ENCODE measurements around the gene MMP14. TPM values are rescaled to one million over a fixed set of nuclear protein-coding genes. Genes with fewer than 3 reads are reported as not detected.

MMP14 gene
- total and polyA plus RNA-seq, 2 of the 8 experiments (the other 6 are each of a cell fraction or from before 2014, with no cell fraction given): 58.2 to 86.8 TPM

DNA sequence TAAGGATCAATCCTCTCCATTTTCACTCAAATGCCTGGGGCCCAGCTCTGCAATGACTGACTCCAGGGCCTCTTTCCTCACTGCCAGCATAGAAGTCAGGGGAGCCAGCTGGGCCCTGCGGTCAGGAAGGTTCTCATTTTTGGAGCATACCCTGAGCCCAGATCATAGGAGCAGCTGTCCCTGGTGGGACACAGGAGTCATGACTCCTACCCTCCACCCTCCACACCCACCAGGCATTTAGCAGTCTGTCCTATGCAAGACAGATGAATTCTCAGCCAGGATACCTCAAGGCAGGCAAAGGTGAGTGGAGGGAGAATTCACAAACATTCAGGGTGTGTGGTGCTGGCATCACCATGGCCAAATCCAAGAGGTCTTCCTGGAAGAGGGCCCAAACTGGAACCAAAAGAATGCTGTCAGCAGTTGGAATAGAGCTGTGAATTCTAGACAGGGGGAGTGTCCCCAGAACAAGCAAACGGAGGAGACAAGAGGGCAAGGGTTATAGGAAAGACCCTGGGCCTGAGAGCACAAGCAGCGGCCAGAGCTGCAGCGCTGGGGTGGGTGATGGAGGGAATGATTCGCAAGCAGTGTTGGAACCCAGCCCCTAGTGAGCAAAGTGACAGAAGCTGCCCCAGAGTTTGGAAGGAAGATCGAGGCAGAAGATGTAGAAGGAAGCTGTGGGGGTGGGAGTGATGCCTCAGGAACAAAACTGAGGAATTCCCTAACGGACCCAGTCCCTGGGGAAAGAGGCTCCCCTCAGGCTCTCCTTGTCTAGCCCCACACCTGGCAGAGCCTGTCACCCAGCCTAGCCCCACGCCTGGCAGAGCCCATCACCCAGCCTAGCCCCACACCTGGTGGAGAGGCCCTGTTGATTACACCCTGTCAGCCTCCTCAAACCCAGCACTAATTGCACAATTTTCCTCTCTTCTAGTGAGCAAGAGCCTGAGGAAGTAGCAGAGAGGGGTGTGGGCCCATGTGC is 42.2 kb downstream of the MMP14 start (continued):
- no peak for TF ChIP-seq EP300 (IDR thresholded peaks at IDR 0.05; ENCODE audit: borderline replicate concordance in 1 of 2, low read depth in 2 of 2, low read length in 2 of 2)
- no peak for TF ChIP-seq RAD21 (IDR thresholded peaks at IDR 0.05 in 1 of 2, conservative IDR thresholded peaks at IDR 0.05 in 1 of 2; ENCODE audit: low read depth in 2 of 2, low read length in 2 of 2)
- no peak for TF ChIP-seq CBX5 (IDR thresholded peaks at IDR 0.05; ENCODE audit: low read depth, low read length)
- no peak for TF ChIP-seq EGR1 (IDR thresholded peaks at IDR 0.05; ENCODE audit: borderline replicate concordance, low read depth, low read length)
- TF ChIP-seq BRCA1 (IDR thresholded peaks at IDR 0.05; ENCODE audit: low read depth, low read length): no peak
- no peak for TF ChIP-seq SP1 (IDR thresholded peaks at IDR 0.05; ENCODE audit: low read depth, low read length)
- TF ChIP-seq POLR2A (IDR thresholded peaks at IDR 0.05; ENCODE audit: control extremely low read depth in 1 of 2, low read depth in 2 of 2, low read length in 2 of 2): no peak
- no peak for TF ChIP-seq GTF2F1 (IDR thresholded peaks at IDR 0.05; ENCODE audit: borderline replicate concordance, low read depth, low read length)

Data from H1 (cell line).